Measurements from ENCODE around the gene CEACAM5.

Gene CEACAM5

DNA sequence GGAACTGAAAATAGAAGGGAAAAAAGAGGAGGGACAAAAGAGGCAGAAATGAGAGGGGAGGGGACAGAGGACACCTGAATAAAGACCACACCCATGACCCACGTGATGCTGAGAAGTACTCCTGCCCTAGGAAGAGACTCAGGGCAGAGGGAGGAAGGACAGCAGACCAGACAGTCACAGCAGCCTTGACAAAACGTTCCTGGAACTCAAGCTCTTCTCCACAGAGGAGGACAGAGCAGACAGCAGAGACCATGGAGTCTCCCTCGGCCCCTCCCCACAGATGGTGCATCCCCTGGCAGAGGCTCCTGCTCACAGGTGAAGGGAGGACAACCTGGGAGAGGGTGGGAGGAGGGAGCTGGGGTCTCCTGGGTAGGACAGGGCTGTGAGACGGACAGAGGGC lies at the start of gene CEACAM5:
CEACAM5 (plus strand) TSS at position 146 of the 400 bp plus-strand sequence; CDS start at position 252, 106 bp downstream.
- no peak for FAIRE-seq

DNA sequence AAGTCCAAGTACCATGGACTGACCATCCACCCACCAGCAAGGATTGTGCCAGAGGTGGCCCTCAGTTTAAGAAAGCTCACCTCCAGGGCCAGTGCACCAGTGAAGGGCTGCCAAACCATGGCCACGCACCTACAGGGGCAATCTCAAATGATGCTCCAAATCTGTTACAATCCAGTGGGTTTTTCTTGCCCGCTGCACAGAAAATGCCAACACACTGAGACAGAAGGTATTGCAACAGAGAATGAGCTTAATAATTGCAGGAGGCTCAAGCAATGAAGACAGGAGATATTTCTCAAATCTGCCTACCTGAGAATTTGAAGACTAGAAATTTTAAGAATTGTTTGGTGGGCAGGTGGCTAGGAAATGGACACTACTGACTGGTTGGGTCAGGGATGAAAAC lies 42.4 kb upstream of the CEACAM5 start:
- FAIRE-seq = no peak

DNA sequence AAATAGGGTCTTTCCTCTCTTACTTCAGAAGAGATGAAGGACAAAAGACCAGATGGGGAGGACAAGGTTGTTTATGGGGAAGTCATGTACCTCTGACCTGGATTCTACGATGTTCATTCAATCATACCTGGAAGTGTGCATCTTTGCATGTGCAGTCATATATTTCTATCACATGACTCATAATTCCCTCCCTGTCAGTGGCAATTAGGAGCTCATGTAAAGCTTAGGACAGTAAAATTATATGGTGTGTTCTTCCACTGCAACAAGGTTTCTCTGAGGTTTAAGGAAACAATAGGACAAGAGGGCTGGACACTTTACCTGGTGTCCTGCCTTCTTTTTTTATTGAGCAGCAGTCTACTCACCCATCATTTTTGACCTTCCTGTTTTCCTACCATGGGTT lies 40.1 kb upstream of the CEACAM5 start:
- no peak for FAIRE-seq

DNA sequence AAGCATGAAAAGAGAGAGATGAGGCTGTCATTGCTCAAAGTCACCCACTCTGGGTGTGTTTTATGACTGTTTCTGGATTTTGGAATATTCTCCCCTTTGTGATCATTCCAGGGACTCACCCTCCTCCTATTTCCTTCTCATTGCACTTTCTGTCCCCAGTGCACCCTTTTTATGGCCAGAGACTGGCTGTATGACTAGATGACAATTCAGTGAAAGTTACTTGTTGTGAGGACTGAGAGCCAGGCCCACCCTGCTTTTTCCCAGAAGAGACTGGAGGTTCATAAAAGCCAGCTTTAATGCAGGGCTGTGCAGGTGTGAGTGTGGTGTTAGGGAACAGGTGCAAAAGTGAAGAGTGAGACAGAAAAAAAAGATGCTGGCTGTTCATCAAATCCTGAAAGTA lies 37.7 kb upstream of the CEACAM5 start:
- no peak for FAIRE-seq

DNA sequence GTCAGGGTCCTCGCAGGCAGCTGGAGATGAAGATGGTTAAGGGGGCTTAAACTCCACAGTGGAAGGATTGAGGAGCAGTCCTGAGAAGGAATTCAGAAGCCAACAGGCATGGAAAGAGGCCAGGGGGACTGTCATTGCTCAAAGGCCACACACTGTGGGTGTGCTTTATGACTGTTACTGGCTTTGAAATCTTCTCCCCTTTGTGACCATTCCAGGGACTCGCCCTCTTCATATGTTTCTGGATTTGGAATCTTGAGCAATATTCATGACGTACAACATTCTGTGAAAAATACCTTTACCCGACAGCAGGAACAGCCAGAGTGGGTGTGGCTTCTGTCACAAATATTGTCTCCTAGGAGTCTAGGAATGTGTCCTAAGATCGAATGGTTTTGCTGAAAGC lies 36.9 kb upstream of the CEACAM5 start:
- no peak for FAIRE-seq

DNA sequence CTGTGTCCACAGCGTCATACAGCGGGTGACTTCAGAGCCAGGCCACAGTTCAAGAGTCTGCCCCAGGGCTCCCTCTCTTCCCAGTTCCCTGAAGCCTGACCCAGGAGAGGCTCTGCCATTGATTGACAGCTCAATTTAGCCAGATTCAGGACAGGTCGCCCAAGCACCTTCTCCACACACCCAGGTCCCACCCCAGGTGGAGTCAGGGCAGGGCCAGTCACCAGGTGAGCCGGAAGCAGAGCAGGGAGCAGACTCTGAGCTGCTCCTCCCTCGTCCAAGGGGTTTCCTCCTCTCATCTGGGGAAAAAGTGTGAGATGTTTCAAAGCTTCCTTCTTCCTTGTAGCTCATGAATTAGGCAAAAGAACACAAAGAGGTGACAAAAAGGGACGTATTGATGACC lies 26.0 kb upstream of the CEACAM5 start:
- no peak for FAIRE-seq

DNA sequence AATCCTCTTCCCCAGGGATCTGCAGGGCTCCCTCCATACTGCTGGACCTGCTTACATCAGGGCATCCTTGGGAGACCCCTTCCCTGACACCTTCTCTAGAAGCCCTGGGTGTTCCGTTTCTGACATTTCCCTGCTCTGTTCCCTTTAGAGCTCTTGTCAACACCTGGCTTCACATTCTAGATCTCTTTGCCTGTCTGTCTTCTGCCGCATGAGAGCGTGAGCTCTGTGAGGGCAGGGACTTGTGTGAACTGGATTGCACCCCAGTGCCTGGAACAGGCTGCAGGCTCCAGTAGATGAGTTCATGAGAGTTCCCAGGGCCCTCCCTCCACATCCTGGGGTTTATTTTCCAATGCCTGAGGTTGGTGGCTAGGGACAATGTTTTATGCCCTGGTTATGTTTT lies 21.0 kb upstream of the CEACAM5 start:
- FAIRE-seq = no peak

DNA sequence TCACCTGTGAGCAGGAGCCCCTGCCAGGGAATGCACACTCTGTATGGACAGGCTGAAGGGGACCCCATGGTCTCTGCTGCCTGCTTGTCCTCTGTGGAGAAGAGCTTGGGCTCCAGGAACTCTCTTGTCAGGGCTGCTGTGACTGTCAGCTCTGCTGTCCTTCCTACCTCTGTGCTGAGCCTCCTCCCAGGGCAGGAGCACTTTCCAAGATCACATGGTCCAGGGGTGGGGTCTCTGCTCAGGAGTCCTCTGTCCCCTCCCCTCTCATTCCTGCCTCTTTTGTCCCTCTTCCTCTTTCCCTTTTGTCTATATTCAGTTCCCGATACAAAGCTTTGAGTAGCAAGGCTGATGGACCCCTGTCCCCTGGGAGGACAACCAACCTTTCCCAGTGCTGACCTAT lies 20.3 kb upstream of the CEACAM5 start, which contains the start of gene CEACAM7:
CEACAM7 (minus strand) TSS at position 173 of the 400 bp plus-strand sequence; CDS start at position 68, 105 bp downstream.
- FAIRE-seq = no peak

DNA sequence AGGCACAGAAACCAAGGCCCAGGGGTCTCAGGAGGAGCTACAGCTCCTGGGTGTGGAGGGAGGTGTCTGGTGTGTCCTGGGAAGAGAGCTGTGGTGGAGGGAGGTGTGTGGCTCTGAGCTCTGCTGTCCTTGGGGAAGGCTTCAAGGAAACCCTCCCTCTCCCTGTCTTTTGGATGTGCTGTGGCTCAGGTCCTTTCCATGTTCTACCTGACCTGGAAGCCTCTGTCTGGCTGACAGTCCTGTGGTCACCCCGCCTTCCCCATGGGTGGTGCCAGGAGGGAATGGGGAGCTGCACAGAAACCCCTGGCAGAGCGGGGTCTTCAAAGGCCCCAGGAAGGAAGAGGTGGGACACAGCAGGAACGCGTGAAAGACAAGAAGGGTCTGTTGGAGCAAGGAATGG lies 19.7 kb upstream of the CEACAM5 start:
- no peak for FAIRE-seq

DNA sequence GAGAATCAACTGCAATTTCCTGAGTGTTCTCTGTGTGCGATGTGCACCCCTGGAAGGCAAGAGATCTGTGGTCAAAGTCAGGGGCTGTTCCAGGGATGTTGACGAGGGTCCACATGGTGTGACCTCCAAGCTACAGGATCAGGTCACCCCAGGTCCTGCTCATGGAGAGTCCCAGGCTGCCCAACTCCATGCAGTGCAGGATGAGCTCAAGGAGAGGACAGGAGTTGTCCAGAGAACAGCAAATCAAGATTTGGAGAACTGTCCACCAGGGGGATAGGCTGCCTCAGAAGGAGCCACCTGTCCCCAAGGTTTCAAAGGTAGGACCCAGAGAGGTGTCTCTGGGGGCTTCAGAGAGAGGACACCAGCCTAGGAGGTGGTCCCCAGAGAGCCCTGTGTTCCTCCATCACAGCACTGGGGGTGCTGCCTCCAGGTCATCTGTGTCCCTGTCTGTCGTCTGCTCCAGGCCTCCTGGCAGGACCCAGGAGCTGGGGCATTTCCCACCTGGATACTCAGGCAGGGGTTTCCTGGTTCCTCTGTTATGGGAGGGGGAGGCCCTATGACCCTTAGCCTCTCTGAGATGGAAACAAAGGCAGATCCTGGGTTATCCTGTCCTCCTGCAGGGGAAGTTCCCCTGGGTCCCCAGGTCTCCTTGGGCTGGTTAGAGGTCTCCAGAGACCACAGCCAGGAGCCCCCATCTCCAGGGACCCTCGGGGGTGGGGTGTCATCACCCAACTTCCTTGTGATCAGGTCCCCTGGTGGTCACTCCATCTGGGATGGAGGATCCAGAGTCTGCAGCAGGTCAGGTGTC lies 18.2 kb upstream of the CEACAM5 start:
- FAIRE-seq = no peak

DNA sequence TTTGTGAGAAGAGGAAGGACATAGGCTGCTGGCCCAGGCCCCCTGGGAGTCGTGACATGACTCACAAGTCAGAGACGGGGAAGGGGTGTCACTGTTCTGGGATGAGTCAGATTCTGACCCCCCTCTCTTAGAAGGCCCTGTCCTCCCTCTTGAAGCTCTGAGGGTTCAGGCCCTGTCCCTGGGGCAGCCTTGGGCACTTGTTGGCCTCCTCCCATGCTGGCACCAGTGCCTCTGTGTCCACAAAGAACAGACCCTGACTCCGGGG lies 17.7 kb upstream of the CEACAM5 start:
- FAIRE-seq = no peak

DNA sequence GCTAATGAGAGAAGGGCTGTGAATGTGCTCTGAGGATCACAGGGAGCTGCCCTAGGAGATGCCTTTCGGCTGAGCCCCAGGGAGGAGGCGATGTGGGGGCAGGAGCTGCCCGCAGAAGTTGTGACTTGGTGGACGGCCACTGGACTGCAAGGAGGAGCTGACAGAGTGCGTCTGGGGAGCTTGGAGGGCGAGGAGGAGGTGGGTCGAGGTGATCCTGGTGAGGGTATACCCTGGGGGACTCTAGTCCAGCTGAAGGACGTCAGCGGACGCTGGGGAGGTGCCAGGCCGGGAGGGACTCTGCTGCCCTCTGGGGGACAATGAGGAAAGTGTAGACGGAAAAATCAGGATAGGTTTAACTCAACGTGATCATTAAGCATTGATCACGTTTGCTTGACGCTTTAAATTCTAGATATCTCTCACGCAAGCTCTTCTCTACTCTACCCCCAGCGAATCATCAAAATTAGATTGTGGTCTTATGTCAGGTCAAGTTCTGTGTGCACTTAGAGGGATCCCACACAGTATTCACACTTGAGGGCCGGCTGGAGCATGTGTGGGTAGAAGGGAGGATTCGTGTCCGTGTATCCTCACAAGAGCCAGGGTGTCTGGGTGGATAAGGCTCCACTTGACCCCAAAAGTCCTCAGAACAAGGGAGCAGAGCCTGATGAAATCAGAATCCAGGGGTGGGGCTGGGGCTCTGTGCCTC lies 17.0 kb upstream of the CEACAM5 start:
- no peak for FAIRE-seq

DNA sequence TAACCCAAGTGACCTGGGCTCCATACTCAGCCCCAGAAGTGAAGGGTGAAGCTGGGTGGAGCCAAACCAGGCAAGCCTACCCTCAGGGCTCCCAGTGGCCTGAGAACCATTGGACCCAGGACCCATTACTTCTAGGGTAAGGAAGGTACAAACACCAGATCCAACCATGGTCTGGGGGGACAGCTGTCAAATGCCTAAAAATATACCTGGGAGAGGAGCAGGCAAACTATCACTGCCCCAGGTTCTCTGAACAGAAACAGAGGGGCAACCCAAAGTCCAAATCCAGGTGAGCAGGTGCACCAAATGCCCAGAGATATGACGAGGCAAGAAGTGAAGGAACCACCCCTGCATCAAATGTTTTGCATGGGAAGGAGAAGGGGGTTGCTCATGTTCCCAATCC lies 14.2 kb upstream of the CEACAM5 start:
- FAIRE-seq = no peak

DNA sequence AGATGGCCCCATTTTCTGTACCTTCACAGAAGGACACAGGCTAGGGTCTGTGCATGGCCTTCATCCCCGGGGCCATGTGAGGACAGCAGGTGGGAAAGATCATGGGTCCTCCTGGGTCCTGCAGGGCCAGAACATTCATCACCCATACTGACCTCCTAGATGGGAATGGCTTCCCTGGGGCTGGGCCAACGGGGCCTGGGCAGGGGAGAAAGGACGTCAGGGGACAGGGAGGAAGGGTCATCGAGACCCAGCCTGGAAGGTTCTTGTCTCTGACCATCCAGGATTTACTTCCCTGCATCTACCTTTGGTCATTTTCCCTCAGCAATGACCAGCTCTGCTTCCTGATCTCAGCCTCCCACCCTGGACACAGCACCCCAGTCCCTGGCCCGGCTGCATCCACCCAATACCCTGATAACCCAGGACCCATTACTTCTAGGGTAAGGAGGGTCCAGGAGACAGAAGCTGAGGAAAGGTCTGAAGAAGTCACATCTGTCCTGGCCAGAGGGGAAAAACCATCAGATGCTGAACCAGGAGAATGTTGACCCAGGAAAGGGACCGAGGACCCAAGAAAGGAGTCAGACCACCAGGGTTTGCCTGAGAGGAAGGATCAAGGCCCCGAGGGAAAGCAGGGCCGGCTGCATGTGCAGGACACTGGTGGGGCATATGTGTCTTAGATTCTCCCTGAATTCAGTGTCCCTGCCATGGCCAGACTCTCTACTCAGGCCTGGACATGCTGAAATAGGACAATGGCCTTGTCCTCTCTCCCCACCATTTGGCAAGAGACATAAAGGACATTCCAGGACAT lies 13.4 kb upstream of the CEACAM5 start:
- no peak for FAIRE-seq

DNA sequence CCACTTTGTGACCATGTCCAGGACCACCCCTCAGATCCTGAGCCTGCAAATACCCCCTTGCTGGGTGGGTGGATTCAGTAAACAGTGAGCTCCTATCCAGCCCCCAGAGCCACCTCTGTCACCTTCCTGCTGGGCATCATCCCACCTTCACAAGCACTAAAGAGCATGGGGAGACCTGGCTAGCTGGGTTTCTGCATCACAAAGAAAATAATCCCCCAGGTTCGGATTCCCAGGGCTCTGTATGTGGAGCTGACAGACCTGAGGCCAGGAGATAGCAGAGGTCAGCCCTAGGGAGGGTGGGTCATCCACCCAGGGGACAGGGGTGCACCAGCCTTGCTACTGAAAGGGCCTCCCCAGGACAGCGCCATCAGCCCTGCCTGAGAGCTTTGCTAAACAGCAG lies 12.7 kb upstream of the CEACAM5 start:
- FAIRE-seq = no peak

DNA sequence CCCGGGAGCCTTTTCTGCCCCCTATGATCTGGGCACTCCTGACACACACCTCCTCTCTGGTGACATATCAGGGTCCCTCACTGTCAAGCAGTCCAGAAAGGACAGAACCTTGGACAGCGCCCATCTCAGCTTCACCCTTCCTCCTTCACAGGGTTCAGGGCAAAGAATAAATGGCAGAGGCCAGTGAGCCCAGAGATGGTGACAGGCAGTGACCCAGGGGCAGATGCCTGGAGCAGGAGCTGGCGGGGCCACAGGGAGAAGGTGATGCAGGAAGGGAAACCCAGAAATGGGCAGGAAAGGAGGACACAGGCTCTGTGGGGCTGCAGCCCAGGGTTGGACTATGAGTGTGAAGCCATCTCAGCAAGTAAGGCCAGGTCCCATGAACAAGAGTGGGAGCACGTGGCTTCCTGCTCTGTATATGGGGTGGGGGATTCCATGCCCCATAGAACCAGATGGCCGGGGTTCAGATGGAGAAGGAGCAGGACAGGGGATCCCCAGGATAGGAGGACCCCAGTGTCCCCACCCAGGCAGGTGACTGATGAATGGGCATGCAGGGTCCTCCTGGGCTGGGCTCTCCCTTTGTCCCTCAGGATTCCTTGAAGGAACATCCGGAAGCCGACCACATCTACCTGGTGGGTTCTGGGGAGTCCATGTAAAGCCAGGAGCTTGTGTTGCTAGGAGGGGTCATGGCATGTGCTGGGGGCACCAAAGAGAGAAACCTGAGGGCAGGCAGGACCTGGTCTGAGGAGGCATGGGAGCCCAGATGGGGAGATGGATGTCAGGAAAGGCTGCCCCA lies 11.8 kb upstream of the CEACAM5 start:
- FAIRE-seq = no peak

DNA sequence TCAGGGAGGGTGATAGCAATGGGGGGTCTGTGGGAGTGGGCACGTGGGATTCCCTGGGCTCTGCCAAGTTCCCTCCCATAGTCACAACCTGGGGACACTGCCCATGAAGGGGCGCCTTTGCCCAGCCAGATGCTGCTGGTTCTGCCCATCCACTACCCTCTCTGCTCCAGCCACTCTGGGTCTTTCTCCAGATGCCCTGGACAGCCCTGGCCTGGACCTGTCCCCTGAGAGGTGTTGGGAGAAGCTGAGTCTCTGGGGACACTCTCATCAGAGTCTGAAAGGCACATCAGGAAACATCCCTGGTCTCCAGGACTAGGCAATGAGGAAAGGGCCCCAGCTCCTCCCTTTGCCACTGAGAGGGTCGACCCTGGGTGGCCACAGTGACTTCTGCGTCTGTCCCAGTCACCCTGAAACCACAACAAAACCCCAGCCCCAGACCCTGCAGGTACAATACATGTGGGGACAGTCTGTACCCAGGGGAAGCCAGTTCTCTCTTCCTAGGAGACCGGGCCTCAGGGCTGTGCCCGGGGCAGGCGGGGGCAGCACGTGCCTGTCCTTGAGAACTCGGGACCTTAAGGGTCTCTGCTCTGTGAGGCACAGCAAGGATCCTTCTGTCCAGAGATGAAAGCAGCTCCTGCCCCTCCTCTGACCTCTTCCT lies 11.1 kb upstream of the CEACAM5 start:
- no peak for FAIRE-seq

DNA sequence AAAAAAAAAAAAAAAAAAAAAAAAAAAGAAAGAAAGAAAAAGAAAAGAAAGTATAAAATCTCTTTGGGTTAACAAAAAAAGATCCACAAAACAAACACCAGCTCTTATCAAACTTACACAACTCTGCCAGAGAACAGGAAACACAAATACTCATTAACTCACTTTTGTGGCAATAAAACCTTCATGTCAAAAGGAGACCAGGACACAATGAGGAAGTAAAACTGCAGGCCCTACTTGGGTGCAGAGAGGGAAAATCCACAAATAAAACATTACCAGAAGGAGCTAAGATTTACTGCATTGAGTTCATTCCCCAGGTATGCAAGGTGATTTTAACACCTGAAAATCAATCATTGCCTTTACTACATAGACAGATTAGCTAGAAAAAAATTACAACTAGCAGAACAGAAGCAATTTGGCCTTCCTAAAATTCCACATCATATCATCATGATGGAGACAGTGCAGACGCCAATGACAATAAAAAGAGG lies 9.6 kb upstream of the CEACAM5 start:
- no peak for FAIRE-seq

DNA sequence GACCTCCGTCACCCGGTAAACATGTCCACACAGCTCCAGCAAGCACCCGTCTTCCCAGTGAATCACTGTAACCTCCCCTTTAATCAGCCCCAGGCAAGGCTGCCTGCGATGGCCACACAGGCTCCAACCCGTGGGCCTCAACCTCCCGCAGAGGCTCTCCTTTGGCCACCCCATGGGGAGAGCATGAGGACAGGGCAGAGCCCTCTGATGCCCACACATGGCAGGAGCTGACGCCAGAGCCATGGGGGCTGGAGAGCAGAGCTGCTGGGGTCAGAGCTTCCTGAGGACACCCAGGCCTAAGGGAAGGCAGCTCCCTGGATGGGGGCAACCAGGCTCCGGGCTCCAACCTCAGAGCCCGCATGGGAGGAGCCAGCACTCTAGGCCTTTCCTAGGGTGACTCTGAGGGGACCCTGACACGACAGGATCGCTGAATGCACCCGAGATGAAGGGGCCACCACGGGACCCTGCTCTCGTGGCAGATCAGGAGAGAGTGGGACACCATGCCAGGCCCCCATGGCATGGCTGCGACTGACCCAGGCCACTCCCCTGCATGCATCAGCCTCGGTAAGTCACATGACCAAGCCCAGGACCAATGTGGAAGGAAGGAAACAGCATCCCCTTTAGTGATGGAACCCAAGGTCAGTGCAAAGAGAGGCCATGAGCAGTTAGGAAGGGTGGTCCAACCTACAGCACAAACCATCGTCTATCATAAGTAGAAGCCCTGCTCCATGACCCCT lies 9.0 kb upstream of the CEACAM5 start:
- no peak for FAIRE-seq

DNA sequence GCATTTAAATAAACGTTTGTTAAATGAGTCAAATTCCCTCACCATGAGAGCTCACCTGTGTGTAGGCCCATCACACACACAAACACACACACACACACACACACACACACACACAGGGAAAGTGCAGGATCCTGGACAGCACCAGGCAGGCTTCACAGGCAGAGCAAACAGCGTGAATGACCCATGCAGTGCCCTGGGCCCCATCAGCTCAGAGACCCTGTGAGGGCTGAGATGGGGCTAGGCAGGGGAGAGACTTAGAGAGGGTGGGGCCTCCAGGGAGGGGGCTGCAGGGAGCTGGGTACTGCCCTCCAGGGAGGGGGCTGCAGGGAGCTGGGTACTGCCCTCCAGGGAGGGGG lies 8.5 kb upstream of the CEACAM5 start:
- no peak for FAIRE-seq

DNA sequence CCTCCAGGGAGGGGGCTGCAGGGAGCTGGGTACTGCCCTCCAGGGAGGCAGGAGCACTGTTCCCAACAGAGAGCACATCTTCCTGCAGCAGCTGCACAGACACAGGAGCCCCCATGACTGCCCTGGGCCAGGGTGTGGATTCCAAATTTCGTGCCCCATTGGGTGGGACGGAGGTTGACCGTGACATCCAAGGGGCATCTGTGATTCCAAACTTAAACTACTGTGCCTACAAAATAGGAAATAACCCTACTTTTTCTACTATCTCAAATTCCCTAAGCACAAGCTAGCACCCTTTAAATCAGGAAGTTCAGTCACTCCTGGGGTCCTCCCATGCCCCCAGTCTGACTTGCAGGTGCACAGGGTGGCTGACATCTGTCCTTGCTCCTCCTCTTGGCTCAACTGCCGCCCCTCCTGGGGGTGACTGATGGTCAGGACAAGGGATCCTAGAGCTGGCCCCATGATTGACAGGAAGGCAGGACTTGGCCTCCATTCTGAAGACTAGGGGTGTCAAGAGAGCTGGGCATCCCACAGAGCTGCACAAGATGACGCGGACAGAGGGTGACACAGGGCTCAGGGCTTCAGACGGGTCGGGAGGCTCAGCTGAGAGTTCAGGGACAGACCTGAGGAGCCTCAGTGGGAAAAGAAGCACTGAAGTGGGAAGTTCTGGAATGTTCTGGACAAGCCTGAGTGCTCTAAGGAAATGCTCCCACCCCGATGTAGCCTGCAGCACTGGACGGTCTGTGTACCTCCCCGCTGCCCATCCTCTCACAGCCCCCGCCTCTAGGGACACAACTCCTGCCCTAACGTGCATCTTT lies 7.8 kb upstream of the CEACAM5 start:
- no peak for FAIRE-seq
